ENCODE measurements around the gene ALG11. TPM values are rescaled to one million over a fixed set of nuclear protein-coding genes. Genes with fewer than 3 reads are reported as not detected.
A peak's percentile ranks its signal among the peaks of the same experiment; 100 is the strongest.
"Not testable (repeated sequence)": the region's sequence is repeated elsewhere in the genome, so short reads cannot be mapped to it uniquely, and the experiment has no call there.

Gene ALG11
- polyA plus RNA-seq, 4 donors = 1.4 to 25.9 (median 4.9) TPM

DNA sequence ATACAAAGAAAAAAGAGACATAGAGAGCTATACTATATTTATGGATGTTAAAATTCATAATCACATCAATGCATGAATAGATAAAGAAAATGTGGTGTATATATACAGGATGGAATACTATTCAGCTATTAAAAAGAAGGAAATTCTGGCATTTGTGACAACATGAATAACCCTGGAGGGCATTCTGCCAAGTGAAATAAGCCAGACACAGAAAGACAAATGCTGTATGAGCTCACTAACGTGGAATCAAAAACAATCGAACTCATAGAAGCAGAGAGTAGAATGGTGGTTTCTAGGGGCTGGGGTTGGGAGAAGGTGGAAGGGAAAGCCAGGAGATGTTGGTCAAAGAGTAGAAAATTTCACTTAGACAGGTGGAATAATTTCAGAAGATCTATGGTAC, 36.3 kb downstream of the ALG11 start:
- 69 to 89% (median 74%) methylated on average over 2 of the region's 2 CpGs for WGBS, 3 donors
- DNase-seq (no peak), FAIRE-seq (no peak)

DNA sequence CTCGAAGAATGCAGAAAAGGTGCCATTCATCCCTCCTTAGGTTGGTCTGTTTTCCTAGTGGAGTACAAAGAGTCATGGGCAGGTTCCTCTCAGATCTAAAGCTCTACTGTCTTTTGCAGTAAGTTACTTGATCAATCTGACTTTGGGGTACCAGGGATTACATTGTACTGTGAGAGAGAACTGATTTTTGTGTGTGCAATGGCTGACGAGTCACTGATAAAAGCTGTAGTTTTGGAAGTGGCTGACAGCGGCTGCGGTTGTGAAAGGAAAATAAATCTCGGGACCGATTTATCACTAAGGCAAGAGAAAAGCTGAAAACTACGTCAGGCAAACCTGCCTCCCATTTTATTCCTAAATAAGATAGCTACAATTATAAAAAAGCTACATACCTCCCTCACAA, 39.2 kb downstream of the ALG11 start:
- Histone ChIP-seq H3K9me3 (ENCODE audit: control insufficient read depth in 2 of 2, insufficient read depth in 1 of 2, low read depth in 1 of 2, low read length in 1 of 2) (no peaks in the 10 kb centered on the region), H3K27me3 (ENCODE audit: control insufficient read depth in 3 of 3, insufficient read depth in 3 of 3, low read length in 3 of 3) (no peaks in the 10 kb centered on the region), H3K4me3 (ENCODE audit: low read depth in 1 of 3, low read length in 3 of 3) (no peak overlapping the region), H3K4me1 (ENCODE audit: control insufficient read depth in 3 of 3, insufficient read depth in 2 of 3, low read depth in 1 of 3, low read length in 2 of 3) (no peaks in the 10 kb centered on the region), H3K27ac (ENCODE audit: low read depth in 1 of 3, low read length in 2 of 3) (no peak overlapping the region), H3K36me3 (ENCODE audit: control insufficient read depth in 3 of 3, insufficient read depth in 2 of 3, low read depth in 1 of 3, low read length in 3 of 3) (no peaks in the 10 kb centered on the region)
- DNase-seq (no peak), FAIRE-seq (no peak)
- WGBS, 3 donors = 73 to 81% (median 77%) methylated on average over 7 of the region's 7 CpGs

More for the DNA sequence above, 36.3 kb downstream of the ALG11 start:
- Histone ChIP-seq H3K27ac (ENCODE audit: low read depth in 1 of 3, low read length in 2 of 3) (no peak overlapping the region), H3K36me3 (ENCODE audit: control insufficient read depth in 3 of 3, insufficient read depth in 2 of 3, low read depth in 1 of 3, low read length in 3 of 3) (no peaks in the 10 kb centered on the region), H3K27me3 (ENCODE audit: control insufficient read depth in 3 of 3, insufficient read depth in 3 of 3, low read length in 3 of 3) (no peaks in the 10 kb centered on the region), H3K9me3 (ENCODE audit: control insufficient read depth in 2 of 2, insufficient read depth in 1 of 2, low read depth in 1 of 2, low read length in 1 of 2) (no peaks in the 10 kb centered on the region), H3K4me3 (ENCODE audit: low read depth in 1 of 3, low read length in 3 of 3) (no peak overlapping the region), H3K4me1 (ENCODE audit: control insufficient read depth in 3 of 3, insufficient read depth in 2 of 3, low read depth in 1 of 3, low read length in 2 of 3) (no peaks in the 10 kb centered on the region)

DNA sequence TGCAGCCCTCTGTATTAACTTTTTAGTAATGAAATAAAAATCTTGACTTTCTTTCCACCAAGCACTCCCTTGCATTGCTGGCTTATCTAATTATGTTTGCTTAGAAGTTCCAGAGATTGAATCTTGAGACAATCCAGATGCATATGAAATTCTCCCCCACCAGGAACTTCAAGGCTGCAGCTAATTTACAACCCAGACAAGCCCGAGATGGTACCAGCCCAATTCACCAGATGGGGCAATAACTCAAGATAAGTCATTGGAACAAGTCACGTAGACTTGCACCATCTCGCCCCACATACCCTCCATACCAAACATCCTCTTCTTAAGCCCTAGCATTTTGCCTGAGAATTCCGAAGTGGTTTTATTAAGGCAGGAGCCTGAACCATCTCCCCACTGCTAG, 41.3 kb downstream of the ALG11 start:
- WGBS, 3 donors = 67 to 82% (median 76%) methylated on average over 4 of the region's 4 CpGs
- H3K4me1 ChIP-seq (ENCODE audit: control insufficient read depth in 3 of 3, insufficient read depth in 2 of 3, low read depth in 1 of 3, low read length in 2 of 3) = no peaks in the 10 kb centered on the region
- DNase-seq (no peak), FAIRE-seq (no peak)
- no peaks in the 10 kb centered on the region for H3K9me3 ChIP-seq (ENCODE audit: control insufficient read depth in 2 of 2, insufficient read depth in 1 of 2, low read depth in 1 of 2, low read length in 1 of 2)
- no peaks in the 10 kb centered on the region for H3K27me3 ChIP-seq (ENCODE audit: control insufficient read depth in 3 of 3, insufficient read depth in 3 of 3, low read length in 3 of 3)
- no peak overlapping the region for H3K4me3 ChIP-seq (ENCODE audit: low read depth in 1 of 3, low read length in 3 of 3)
- no peak overlapping the region for H3K27ac ChIP-seq (ENCODE audit: low read depth in 1 of 3, low read length in 2 of 3)
- H3K36me3 ChIP-seq (ENCODE audit: control insufficient read depth in 3 of 3, insufficient read depth in 2 of 3, low read depth in 1 of 3, low read length in 3 of 3) = no peaks in the 10 kb centered on the region

DNA sequence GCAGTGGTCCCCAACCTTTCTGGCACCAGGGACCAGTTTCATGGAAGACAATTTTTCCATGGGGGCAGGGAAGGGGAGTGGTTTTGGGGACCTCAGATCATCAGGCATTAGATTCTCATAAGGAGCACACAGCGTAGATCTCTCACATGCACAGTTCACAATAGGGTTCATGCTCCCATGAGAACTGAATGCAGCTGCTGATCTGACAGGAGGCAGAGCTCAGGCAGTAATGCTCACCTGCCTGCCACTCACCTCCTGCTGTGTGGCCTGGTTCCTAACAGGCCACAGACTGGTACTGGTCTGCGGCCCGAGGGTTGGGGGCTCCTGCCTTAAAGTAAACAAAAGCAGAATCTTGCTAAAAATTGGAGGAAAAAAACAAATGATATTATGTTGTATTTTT, 48.9 kb downstream of the ALG11 start:
- H3K4me3 ChIP-seq (ENCODE audit: low read depth in 1 of 3, low read length in 3 of 3); H3K4me1 ChIP-seq (ENCODE audit: control insufficient read depth in 3 of 3, insufficient read depth in 2 of 3, low read depth in 1 of 3, low read length in 2 of 3); H3K36me3 ChIP-seq (ENCODE audit: control insufficient read depth in 3 of 3, insufficient read depth in 2 of 3, low read depth in 1 of 3, low read length in 3 of 3); H3K27ac ChIP-seq (ENCODE audit: low read depth in 1 of 3, low read length in 2 of 3); DNase-seq; FAIRE-seq; H3K27me3 ChIP-seq (ENCODE audit: control insufficient read depth in 3 of 3, insufficient read depth in 3 of 3, low read length in 3 of 3): not testable (repeated sequence)
- 90 to 97% (median 91%) methylated on average over 3 of the region's 3 CpGs for WGBS, 3 donors
- peaks cover 0 to 16% of the 10 kb centered on the region in 2 donors for H3K9me3 ChIP-seq (ENCODE audit: control insufficient read depth in 2 of 2, insufficient read depth in 1 of 2, low read depth in 1 of 2, low read length in 1 of 2)

DNA sequence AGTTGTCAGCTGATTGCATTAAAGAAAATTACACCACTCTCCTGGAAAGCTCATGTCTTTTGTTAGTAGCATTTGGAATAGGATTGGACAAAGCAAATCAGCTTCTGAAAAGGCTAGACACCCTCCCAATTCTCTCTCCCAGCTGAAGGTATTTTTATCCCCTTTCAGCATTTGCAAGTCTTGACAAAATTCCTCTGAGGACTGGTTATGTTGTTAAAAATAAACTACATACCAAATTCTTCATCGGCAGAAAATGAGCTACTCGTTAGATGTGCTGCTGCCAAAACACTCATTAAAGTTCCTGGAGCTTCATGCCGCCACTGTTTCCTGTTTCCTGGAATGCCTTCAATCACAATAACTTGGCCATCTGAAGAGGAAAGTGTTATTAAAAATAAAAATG, 49.4 kb downstream of the ALG11 start:
- FAIRE-seq = no peak
- DNase-seq = no peak
- Histone ChIP-seq H3K4me1 (ENCODE audit: control insufficient read depth in 3 of 3, insufficient read depth in 2 of 3, low read depth in 1 of 3, low read length in 2 of 3) (no peaks in the 10 kb centered on the region), H3K27ac (ENCODE audit: low read depth in 1 of 3, low read length in 2 of 3) (no peak overlapping the region), H3K9me3 (ENCODE audit: control insufficient read depth in 2 of 2, insufficient read depth in 1 of 2, low read depth in 1 of 2, low read length in 1 of 2) (peaks cover 0 to 20% of the 10 kb centered on the region in 2 donors), H3K4me3 (ENCODE audit: low read depth in 1 of 3, low read length in 3 of 3) (no peak overlapping the region), H3K36me3 (ENCODE audit: control insufficient read depth in 3 of 3, insufficient read depth in 2 of 3, low read depth in 1 of 3, low read length in 3 of 3) (no peaks in the 10 kb centered on the region), H3K27me3 (ENCODE audit: control insufficient read depth in 3 of 3, insufficient read depth in 3 of 3, low read length in 3 of 3) (no peaks in the 10 kb centered on the region)
- WGBS, 3 donors = 52 to 71% (median 53%) methylated on average over 3 of the region's 3 CpGs

DNA sequence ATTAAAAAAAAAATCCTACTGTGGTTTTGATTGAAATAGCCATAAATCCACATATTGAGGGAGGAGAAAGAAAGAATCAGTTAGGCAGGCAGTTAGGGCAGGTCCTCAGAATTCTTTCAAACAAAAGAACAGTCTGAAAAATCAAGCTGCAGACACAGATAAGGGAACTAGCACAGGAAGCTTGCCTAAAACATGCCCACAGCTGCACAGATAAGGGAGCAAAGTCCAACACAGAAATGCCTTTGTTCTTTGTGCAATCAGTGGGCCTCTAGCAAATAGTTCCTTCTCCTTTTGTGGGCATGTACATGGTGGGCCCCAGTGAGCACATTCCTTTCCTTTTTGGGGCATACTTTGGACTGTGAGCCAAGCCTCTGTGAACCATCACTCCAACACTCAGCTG, 55.0 kb downstream of the ALG11 start:
- no peaks in the 10 kb centered on the region for H3K4me1 ChIP-seq (ENCODE audit: control insufficient read depth in 3 of 3, insufficient read depth in 2 of 3, low read depth in 1 of 3, low read length in 2 of 3)
- no peak overlapping the region for H3K27ac ChIP-seq (ENCODE audit: low read depth in 1 of 3, low read length in 2 of 3)
- no peaks in the 10 kb centered on the region for H3K36me3 ChIP-seq (ENCODE audit: control insufficient read depth in 3 of 3, insufficient read depth in 2 of 3, low read depth in 1 of 3, low read length in 3 of 3)
- H3K9me3 ChIP-seq (ENCODE audit: control insufficient read depth in 2 of 2, insufficient read depth in 1 of 2, low read depth in 1 of 2, low read length in 1 of 2) = peaks cover 3 to 38% of the 10 kb centered on the region in 2 donors
- no peaks in the 10 kb centered on the region for H3K27me3 ChIP-seq (ENCODE audit: control insufficient read depth in 3 of 3, insufficient read depth in 3 of 3, low read length in 3 of 3)
- peak in 1 of 2 donors; percentile 6 for DNase-seq
- FAIRE-seq = no peak
- no peak overlapping the region for H3K4me3 ChIP-seq (ENCODE audit: low read depth in 1 of 3, low read length in 3 of 3)

DNA sequence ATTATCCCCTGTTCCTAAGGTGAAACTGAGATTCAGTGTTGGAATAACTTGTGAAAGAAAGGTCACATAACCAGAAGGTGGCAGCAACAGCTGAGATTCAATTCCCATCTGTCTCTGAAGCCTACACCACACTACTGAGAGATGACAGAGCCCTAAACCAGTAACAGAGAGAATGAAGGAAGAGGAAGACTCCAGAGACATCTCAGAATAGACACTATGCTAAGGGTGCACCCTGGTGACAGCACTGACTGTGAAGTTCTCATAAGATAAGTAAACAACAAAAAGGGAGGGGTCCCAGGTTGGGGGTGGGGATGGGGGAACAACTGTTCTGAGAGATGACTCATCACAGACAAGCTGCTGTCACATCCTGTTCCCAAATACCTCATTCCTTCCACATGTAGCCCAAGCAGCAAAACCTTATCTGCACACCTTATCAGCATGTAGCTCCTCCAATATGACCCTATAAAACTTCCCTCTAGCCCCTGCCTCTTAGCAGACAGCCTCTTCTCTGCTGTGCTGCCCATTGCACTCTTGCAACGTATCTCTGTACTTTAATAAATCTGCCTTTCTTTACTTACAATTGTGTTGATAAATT, 58.8 kb downstream of the ALG11 start:
- H3K4me1 ChIP-seq (ENCODE audit: control insufficient read depth in 3 of 3, insufficient read depth in 2 of 3, low read depth in 1 of 3, low read length in 2 of 3) = no peaks in the 10 kb centered on the region
- no peak overlapping the region for H3K27ac ChIP-seq (ENCODE audit: low read depth in 1 of 3, low read length in 2 of 3)
- H3K9me3 ChIP-seq (ENCODE audit: control insufficient read depth in 2 of 2, insufficient read depth in 1 of 2, low read depth in 1 of 2, low read length in 1 of 2) = peaks cover 3 to 32% of the 10 kb centered on the region in 2 donors
- no peak overlapping the region for H3K4me3 ChIP-seq (ENCODE audit: low read depth in 1 of 3, low read length in 3 of 3)
- DNase-seq (peak; percentile 29 to 32), FAIRE-seq (no peak)
- WGBS, 3 donors = 87 to 89% (median 87%) methylated on average over 1 of the region's 1 CpG
- H3K36me3 ChIP-seq (ENCODE audit: control insufficient read depth in 3 of 3, insufficient read depth in 2 of 3, low read depth in 1 of 3, low read length in 3 of 3) = no peaks in the 10 kb centered on the region
- no peaks in the 10 kb centered on the region for H3K27me3 ChIP-seq (ENCODE audit: control insufficient read depth in 3 of 3, insufficient read depth in 3 of 3, low read length in 3 of 3)

Other genes starting within 250 kb of the ALG11 start
- gene DHRS12, start 208.2 kb upstream of the ALG11 start, polyA plus RNA-seq = 10 to 100 TPM in 3 of 4 donors, 1 to 10 TPM in 1; 9.3 to 26.4 (median 17.9) TPM
- under 1 TPM in 3 of 4 donors, not detected in 1; 0.04 to 0.54 (median 0.27) TPM for gene TMEM272, start 167.2 kb upstream of the ALG11 start, polyA plus RNA-seq
- under 1 TPM in 1 of 4 donors, not detected in 3; 0.07 TPM for gene CCDC70, start 150.4 kb upstream of the ALG11 start, polyA plus RNA-seq
- gene ATP7B, start 948 bp upstream of the ALG11 start, polyA plus RNA-seq = 10 to 100 TPM in 3 of 4 donors, 1 to 10 TPM in 1; 8.1 to 31.3 (median 13.5) TPM
- 10 to 100 TPM in 1 of 4 donors, 1 to 10 TPM in 3; 2.2 to 22.2 (median 5.6) TPM for gene UTP14C, start 12.3 kb downstream of the ALG11 start, polyA plus RNA-seq
- gene NEK5, start 116.7 kb downstream of the ALG11 start, polyA plus RNA-seq = 1 to 10 TPM in 1 of 4 donors, under 1 TPM in 1, not detected in 2; 0.19 to 1.4 TPM
- 10 to 100 TPM; 20.6 to 44.3 (median 38.1) TPM for gene NEK3, start 147.2 kb downstream of the ALG11 start, polyA plus RNA-seq

All from small intestine (tissue), 7 donors.